Measurements from ENCODE around the gene NEXN. TPM values are rescaled to one million over a fixed set of nuclear protein-coding genes. Genes with fewer than 3 reads are reported as not detected.
A peak's percentile ranks its signal among the peaks of the same experiment; 100 is the strongest.
"Not testable (repeated sequence)": the region's sequence is repeated elsewhere in the genome, so short reads cannot be mapped to it uniquely, and the experiment has no call there.

The NEXN gene
- total and polyA plus RNA-seq, 2 of the 13 experiments (the other 11 are each of a cell fraction or from before 2014, with no cell fraction given) = 0.07 to 0.97 TPM

- in situ Hi-C loops (cut with HindIII; ENCODE audit: extremely low pct_ligation_motif_present, low pct_unique_long_range_greater_than_20kb) = not testable (repeated sequence)
These were observed 95.0 kb downstream of the NEXN start for GRCh38 chr1:77983352-77983996.

More at GRCh38 chr1:77983352-77983996, 95.0 kb downstream of the NEXN start:
- intact Hi-C loops (cut with micrococcal nuclease; ENCODE audit: unreplicated experiment); BruUV-seq (replicated peaks); H3K4me3 ChIP-seq (replicated peaks in 1 of 3; ENCODE audit: insufficient read depth in 1 of 3, low read depth in 2 of 3, low read length in 3 of 3); H3K27me3 ChIP-seq (ENCODE audit: control insufficient read depth in 1 of 2, insufficient read depth in 2 of 2, low read length in 2 of 2); DNase-seq (ENCODE audit: low spot score); CTCF ChIA-PET (ENCODE audit: low intra/inter-chr PET ratio, low total read pairs); H3K36me3 ChIP-seq (replicated peaks in 1 of 2; ENCODE audit: control insufficient read depth in 1 of 2, insufficient read depth in 2 of 2, low read length in 2 of 2); ATAC-seq; H4K20me1 ChIP-seq (ENCODE audit: insufficient read depth, low read length); H3K9me3 ChIP-seq (ENCODE audit: low read length): not testable (repeated sequence)
- peak; percentile 37 for FAIRE-seq
- WGBS (ENCODE audit: low lambda C conversion rate) = 36% methylated on average over 7 of the region's 8 CpGs
- H2AFZ ChIP-seq (ENCODE audit: low read length) = peak overlapping the region; percentile 8
- TF ChIP-seq MIXL1 (CRISPR knock-in tag; IDR thresholded peaks at IDR 0.05) (0 out of 2 replicates have a peak, but pooled peaks have one; percentile 47), HNF1A (IDR thresholded peaks at IDR 0.05; ENCODE audit: low read depth) (peak; percentile 54; the same call in 1 of the 2 replicates), HNF1A (CRISPR knock-in tag; IDR thresholded peaks at IDR 0.05; ENCODE audit: borderline replicate concordance) (peak; percentile 29; the same call in 1 of the 2 replicates), ZNF652 (CRISPR knock-in tag; IDR thresholded peaks at IDR 0.05; ENCODE audit: borderline replicate concordance, low read depth) (peak; percentile 52; the same call in 1 of the 2 replicates), ARID5B (CRISPR knock-in tag; IDR thresholded peaks at IDR 0.05) (peak; percentile 52; the same call in 1 of the 2 replicates), FOXA3 (CRISPR knock-in tag; IDR thresholded peaks at IDR 0.05) (peak; percentile 17; the same call in 1 of the 2 replicates), SAP130 (CRISPR knock-in tag; IDR thresholded peaks at IDR 0.05; ENCODE audit: low read depth) (peak; percentile 53)
- H3K79me2 ChIP-seq (ENCODE audit: insufficient read depth, low read length) = peaks cover 39% of the 10 kb centered on the region
- POLR2A ChIA-PET = interaction anchor here (1.4 kb wide), 1 partner anchor 21 kb away, joined by 15 read pairs; the partner anchor contains the start of gene DNAJB4
- peaks cover 61% of the 10 kb centered on the region for H3K4me1 ChIP-seq (ENCODE audit: insufficient read depth, low read length)
- peak overlapping the region; percentile 71 for H3K27ac ChIP-seq (ENCODE audit: extremely low read length, insufficient read depth, low read length)
- peak overlapping the region; percentile 20; the same call in 1 of the 2 replicates for H3K9ac ChIP-seq (ENCODE audit: insufficient read depth, low read depth, low read length)
- H3K4me2 ChIP-seq (ENCODE audit: low read depth, low read length) = peak overlapping the region; percentile 50

All from HepG2 (cell line).